GM12878 (cell line): ENCODE results near the gene CHL1. TPM values are rescaled to one million over a fixed set of nuclear protein-coding genes. Genes with fewer than 3 reads are reported as not detected.

Experiments
- ATAC-seq: fragments of 200-7000 bp; cut with Tn5 transposase; 3 replicates; pipeline ENCODE4 v1.9.1; 2020; ENCODE audit warnings: mild to moderate bottlenecking, moderate library complexity
- BruUV-seq: library from RNA; stranded (reverse); fragments of 400-500 nt; replicated peaks from 2 replicates; lab custom pipeline; 2021; lab: Mats Ljungman, UMichigan
- CTCF ChIA-PET: fragments of 300-600 bp; sonication (Branson Sonifier 250); formaldehyde crosslinking; extraction: SDS; loops from one replicate; lab custom pipeline; 2021; ENCODE audit warnings: inconsistent platforms; lab: Yijun Ruan, JAX
- POLR2A ChIA-PET: fragments of 350-600 bp; formaldehyde crosslinking; extraction: SDS; loops from one replicate; lab custom pipeline; 2021; ENCODE audit warnings: inconsistent platforms; lab: Charles Lee
- RAD21 ChIA-PET: fragments of 300-600 bp; sonication (Branson Sonifier 250); formaldehyde crosslinking; loops from one replicate; lab custom pipeline; 2023; ENCODE audit warnings: antibody characterized with exemption; ENCODE audit not compliant: unreplicated experiment; lab: Charles Lee
- SMC1A ChIA-PET: fragments of 300-600 bp; sonication (Branson Sonifier 250); formaldehyde crosslinking; loops from one replicate; lab custom pipeline; 2023; ENCODE audit not compliant: unreplicated experiment, uncharacterized antibody; lab: Charles Lee
- DNase-seq: peaks from one replicate; pipeline ENCODE4 v3.0.0-alpha.2; 2011; ENCODE audit warnings: low read depth, low spot score
- FAIRE-seq: peaks from 3 replicates; lab custom pipeline; 2011; peaks lifted over from hg19 to GRCh38; lab: Jason Lieb, UNC
- H2AFZ ChIP-seq: 2 replicates; pipeline ENCODE4 v1.6.0; 2011; ENCODE audit warnings: low read depth, low read length, control low read depth; ENCODE audit not compliant: control insufficient read depth
- H3K27ac ChIP-seq: 2 replicates; pipeline ENCODE4 v1.5.1; 2011; ENCODE audit warnings: control low read depth; ENCODE audit not compliant: control insufficient read depth, insufficient read depth
- H3K27me3 ChIP-seq, 2 experiments: replicated peaks in 1 of 2; 2 replicates each; pipeline versions ENCODE4 v1.6.0 to v1.6.1; 2011; ENCODE audit warnings: low read length in 1 of 2; ENCODE audit not compliant: control insufficient read depth in 2 of 2, insufficient read depth in 2 of 2
- H3K36me3 ChIP-seq, 2 experiments: 2 replicates each; pipeline ENCODE4 v1.5.1; 2011; ENCODE audit warnings: low read length in 1 of 2; ENCODE audit not compliant: control insufficient read depth in 2 of 2, insufficient read depth in 2 of 2
- H3K4me1 ChIP-seq: 2 replicates; pipeline ENCODE4 v1.6.1; 2011; ENCODE audit warnings: mild to moderate bottlenecking, low read length, moderate library complexity, mixed read lengths; ENCODE audit not compliant: control insufficient read depth, insufficient read depth
- H3K4me2 ChIP-seq: 2 replicates; pipeline ENCODE4 v1.6.0; 2011; ENCODE audit warnings: control low read depth; ENCODE audit not compliant: control insufficient read depth, insufficient read depth
- H3K4me3 ChIP-seq: fragments of 200-600 bp; sonication (generic); 2 replicates; pipeline ENCODE4 v1.5.1; 2016
- H3K79me2 ChIP-seq: 2 replicates; pipeline ENCODE4 v1.6.0; 2011; ENCODE audit warnings: low read length; ENCODE audit not compliant: control insufficient read depth, insufficient read depth
- H3K9ac ChIP-seq: 2 replicates; pipeline ENCODE4 v1.8.0; 2011; ENCODE audit warnings: low read length, control low read depth, mixed read lengths; ENCODE audit not compliant: control insufficient read depth, insufficient read depth
- H3K9me3 ChIP-seq: replicated peaks from 3 replicates; pipeline ENCODE4 v1.5.1; 2011; ENCODE audit warnings: mild to moderate bottlenecking, low read length; ENCODE audit not compliant: control insufficient read depth, insufficient read depth
- H4K20me1 ChIP-seq: 2 replicates; pipeline ENCODE4 v1.6.0; 2011; ENCODE audit not compliant: control insufficient read depth, insufficient read depth
- CHD1 ChIP-seq: IDR thresholded peaks from 2 replicates; pipeline ENCODE4 v1.6.1; 2012; ENCODE audit warnings: low read depth, low read length, improper control_type of control experiment
- EED ChIP-seq: sonication (generic); IDR thresholded peaks from 2 replicates; pipeline ENCODE4 v1.6.1; 2016; ENCODE audit warnings: antibody characterized with exemption, low read depth
- KDM1A ChIP-seq: fragments of 200-600 bp; sonication (generic); IDR thresholded peaks from 2 replicates; pipeline ENCODE4 v1.6.1; 2016; ENCODE audit warnings: borderline replicate concordance
- MTA3 ChIP-seq: IDR thresholded peaks from 2 replicates; pipeline ENCODE4 v1.6.1; 2012; ENCODE audit warnings: low read length, inconsistent platforms, borderline replicate concordance
- RCOR1 ChIP-seq: conservative IDR thresholded peaks from 2 replicates; pipeline ENCODE4 v1.6.1; 2012; ENCODE audit warnings: low read depth, low read length, improper control_type of control experiment
- SREBF2 ChIP-seq: IDR thresholded peaks from 2 replicates; pipeline ENCODE4 v1.6.1; 2012; ENCODE audit warnings: mild to moderate bottlenecking, low read length
- WGBS: methylation state at CpG from one replicate; pipeline ENCODE4 v1.1.6; 2016; ENCODE audit warnings: low lambda C conversion rate; ENCODE audit not compliant: insufficient replicate concordance, insufficient coverage; ENCODE audit errors: missing lambda C conversion rate; 5-methylcytosine and 5-hydroxymethylcytosine counted together
- in situ Hi-C: fragments of 300-500 bp; cut with MboI; formaldehyde crosslinking; loops from 9 replicates; pipeline ENCODE4 v1.14.3; 2018; ENCODE audit warnings: mixed read lengths
- intact Hi-C: fragments of 100-400 bp; cut with micrococcal nuclease; formaldehyde crosslinking; loops from one replicate; pipeline ENCODE4 v1.14.2; 2022; ENCODE audit not compliant: unreplicated experiment
- polyA plus RNA-seq, 11 experiments: library from polyadenylated mRNA; depleted of rRNA in 4 of 11; unstranded in 6 of 11; stranded (reverse) in 5 of 11; fragments of >200 nt; fragmentation: Nextera tagmentation in 4 of 11; fragmentation: Illumina TruSeq in 1 of 11; extraction: Ambion mirVana in 4 of 11; extraction: Trizol in 1 of 11; gene quantifications; 1 replicate in 1 of 11; 2 replicates in 10 of 11; pipeline versions ENCODE4 v1.2.1 to v1.2.3, GENCODE V29; 2011 to 2016; ENCODE audit warnings: inconsistent platforms in 2 of 11, missing spikeins in 2 of 11, low read depth in 1 of 11
- total RNA-seq, 4 experiments: library from RNA; depleted of rRNA in 3 of 4; stranded (reverse); fragments of >200 nt in 3 of 4; fragmentation: Illumina TruSeq in 1 of 4; extraction: Trizol in 1 of 4; gene quantifications; 2 replicates each; pipeline versions ENCODE4 v1.2.1 to v1.2.3, GENCODE V29; 2013 to 2021
- TF ChIP-seq, protein P1 (sequence below): fragments of 450-650 bp; IDR thresholded peaks from 2 replicates; pipeline ENCODE4 v1.6.1; 2017; ENCODE audit warnings: mild to moderate bottlenecking

Gene CHL1
- total and polyA plus RNA-seq, 10 of the 15 experiments (the other 5 are each of a cell fraction or from before 2014, with no cell fraction given) = 0.71 to 30.4 (median 1.8) TPM

DNA sequence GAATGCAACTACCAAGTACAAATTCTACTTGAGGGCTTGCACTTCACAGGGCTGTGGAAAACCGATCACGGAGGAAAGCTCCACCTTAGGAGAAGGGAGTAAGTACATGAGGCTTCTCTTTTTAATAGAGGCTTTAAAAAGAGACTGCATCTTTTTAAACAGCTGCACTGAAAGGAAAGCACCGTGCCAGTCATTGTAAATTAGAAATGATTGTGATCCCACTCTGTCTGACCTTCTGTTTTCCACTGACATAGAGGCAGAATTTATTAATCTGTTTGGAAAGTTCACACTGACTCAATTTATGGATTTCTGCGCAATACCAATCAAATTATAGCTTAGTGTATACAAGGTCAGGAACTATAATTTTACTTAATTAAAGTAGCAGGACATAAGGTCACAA is 198.2 kb downstream of the CHL1 start (continued):
- no peak for TF ChIP-seq CHD1

DNA sequence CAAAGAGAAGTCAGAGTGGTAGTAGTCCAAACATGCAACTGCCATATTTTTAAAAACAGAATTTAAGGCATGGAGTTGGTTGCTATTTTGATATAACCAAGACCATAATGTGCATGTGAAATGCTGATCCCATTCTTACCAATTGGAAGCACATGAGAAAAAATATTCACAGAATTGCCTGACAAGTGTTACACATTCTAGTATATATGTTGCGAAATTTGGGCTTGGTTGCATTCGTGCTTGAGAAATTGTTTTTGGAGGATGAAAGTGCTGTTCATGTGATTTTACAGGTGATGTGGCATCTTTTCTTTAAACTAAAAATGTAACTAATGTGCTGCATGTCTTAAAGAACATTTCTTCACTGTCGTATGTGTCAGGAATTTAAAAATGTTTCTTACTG is 199.7 kb downstream of the CHL1 start:
- no peaks in the 10 kb centered on the region; a peak in 1 of 4 replicates for H3K27me3 ChIP-seq
- no peak for TF ChIP-seq EED
- ChIA-PET POLR2A (no interaction called here), SMC1A (no interaction called here), RAD21 (interaction anchor here (1.8 kb wide), 1 partner anchor 42 kb away, joined by 5 read pairs; no protein-coding TSS in a partner anchor), CTCF (interaction anchor here (1.5 kb wide), 1 partner anchor 42 kb away, joined by 5 read pairs; no protein-coding TSS in a partner anchor)
- no peaks in the 10 kb centered on the region for H3K79me2 ChIP-seq
- H3K9ac ChIP-seq = no peak overlapping the region
- DNase-seq (no peak), FAIRE-seq (no peak), ATAC-seq (no peak)
- 20% methylated on average over 3 of the region's 3 CpGs for WGBS
- no peak overlapping the region for H2AFZ ChIP-seq
- H3K4me3 ChIP-seq = no peak overlapping the region
- H3K4me2 ChIP-seq = no peak overlapping the region
- intact Hi-C loops = no loop called here
- no peaks in the 10 kb centered on the region for H4K20me1 ChIP-seq
- no peaks in the 10 kb centered on the region for H3K4me1 ChIP-seq
- no TSS peak for BruUV-seq
- H3K9me3 ChIP-seq = no peaks in the 10 kb centered on the region
- no peaks in the 10 kb centered on the region for H3K36me3 ChIP-seq
- in situ Hi-C loops = no loop called here
- no peak overlapping the region for H3K27ac ChIP-seq

DNA sequence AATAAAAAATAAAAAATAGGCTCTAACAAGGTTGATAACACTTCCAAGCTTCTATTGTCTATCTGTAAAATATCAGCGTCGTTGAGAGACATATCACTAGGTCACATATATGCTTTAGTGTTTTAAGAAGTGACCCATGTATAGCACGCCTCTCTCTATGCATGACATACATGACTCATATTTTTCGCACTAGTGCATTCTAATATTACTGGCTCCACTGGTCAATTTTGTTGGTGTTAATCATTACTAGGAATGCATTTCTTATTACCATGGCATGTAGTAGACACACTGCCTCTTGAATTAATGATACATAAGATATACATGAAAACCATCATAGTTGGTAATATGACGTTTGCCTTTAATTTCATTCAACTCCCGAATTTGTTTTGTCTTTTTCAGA is 203.1 kb downstream of the CHL1 start:
- ChIA-PET POLR2A (no interaction called here), CTCF (no interaction called here), RAD21 (no interaction called here), SMC1A (no interaction called here)
- H3K4me2 ChIP-seq = no peak overlapping the region
- no peak for DNase-seq
- in situ Hi-C loops = no loop called here
- no peak overlapping the region for H3K27ac ChIP-seq
- no peaks in the 10 kb centered on the region for H3K4me1 ChIP-seq
- no peak overlapping the region for H2AFZ ChIP-seq
- H3K4me3 ChIP-seq = no peak overlapping the region
- TF ChIP-seq RCOR1 = no peak
- TF ChIP-seq, protein P1, sequence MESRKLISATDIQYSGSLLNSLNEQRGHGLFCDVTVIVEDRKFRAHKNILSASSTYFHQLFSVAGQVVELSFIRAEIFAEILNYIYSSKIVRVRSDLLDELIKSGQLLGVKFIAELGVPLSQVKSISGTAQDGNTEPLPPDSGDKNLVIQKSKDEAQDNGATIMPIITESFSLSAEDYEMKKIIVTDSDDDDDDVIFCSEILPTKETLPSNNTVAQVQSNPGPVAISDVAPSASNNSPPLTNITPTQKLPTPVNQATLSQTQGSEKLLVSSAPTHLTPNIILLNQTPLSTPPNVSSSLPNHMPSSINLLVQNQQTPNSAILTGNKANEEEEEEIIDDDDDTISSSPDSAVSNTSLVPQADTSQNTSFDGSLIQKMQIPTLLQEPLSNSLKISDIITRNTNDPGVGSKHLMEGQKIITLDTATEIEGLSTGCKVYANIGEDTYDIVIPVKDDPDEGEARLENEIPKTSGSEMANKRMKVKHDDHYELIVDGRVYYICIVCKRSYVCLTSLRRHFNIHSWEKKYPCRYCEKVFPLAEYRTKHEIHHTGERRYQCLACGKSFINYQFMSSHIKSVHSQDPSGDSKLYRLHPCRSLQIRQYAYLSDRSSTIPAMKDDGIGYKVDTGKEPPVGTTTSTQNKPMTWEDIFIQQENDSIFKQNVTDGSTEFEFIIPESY = no peak
- no peak for TF ChIP-seq SREBF2
- no peak for TF ChIP-seq KDM1A
- TF ChIP-seq MTA3 = no peak
- H3K27me3 ChIP-seq = no peaks in the 10 kb centered on the region; a peak in 1 of 4 replicates
- WGBS = 40% methylated on average over 6 of the region's 6 CpGs
- 0 out of 3 replicates have a peak, but pooled peaks have one; percentile 20 for ATAC-seq
- H3K36me3 ChIP-seq = no peaks in the 10 kb centered on the region
- no TSS peak for BruUV-seq
- FAIRE-seq = no peak
- H3K9ac ChIP-seq = no peak overlapping the region
- no peaks in the 10 kb centered on the region for H3K79me2 ChIP-seq
- H4K20me1 ChIP-seq = no peaks in the 10 kb centered on the region
- no peaks in the 10 kb centered on the region for H3K9me3 ChIP-seq
- intact Hi-C loops = no loop called here
